KMS-11 (cell line): Measurements from ENCODE around the gene SCNN1B.
"Not testable (repeated sequence)": the region's sequence is repeated elsewhere in the genome, so short reads cannot be mapped to it uniquely, and the experiment has no call there.

Source experiments
- H2AFZ ChIP-seq: fragments of 200-600 bp; sonication (generic); 2 replicates; pipeline ENCODE4 v1.6.1; 2016; ENCODE audit warnings: antibody characterized with exemption, mixed run types, low read depth
- H3K27ac ChIP-seq: fragments of 200-600 bp; sonication (generic); 2 replicates; pipeline ENCODE4 v1.6.1; 2016; ENCODE audit warnings: mild to moderate bottlenecking, mixed run types
- H3K27me3 ChIP-seq: fragments of 200-600 bp; sonication (generic); 2 replicates; pipeline ENCODE4 v1.6.1; 2017; ENCODE audit warnings: mild to moderate bottlenecking, low read depth, mixed run types, moderate library complexity; ENCODE audit not compliant: insufficient read depth
- H3K36me3 ChIP-seq: fragments of 200-600 bp; sonication (generic); 2 replicates; pipeline ENCODE4 v1.6.1; 2017; ENCODE audit warnings: mild to moderate bottlenecking, mixed run types; ENCODE audit not compliant: insufficient read depth
- H3K4me1 ChIP-seq: fragments of 200-600 bp; sonication (generic); 2 replicates; pipeline ENCODE4 v1.6.1; 2016; ENCODE audit warnings: mild to moderate bottlenecking, low read depth, mixed run types; ENCODE audit not compliant: poor library complexity, severe bottlenecking
- H3K4me2 ChIP-seq: fragments of 200-600 bp; sonication (generic); 2 replicates; pipeline ENCODE4 v1.7.0; 2016; ENCODE audit warnings: mild to moderate bottlenecking, mixed run types
- H3K4me3 ChIP-seq: fragments of 200-600 bp; sonication (generic); IDR thresholded peaks from 2 replicates; pipeline ENCODE4 v1.6.1; 2017; ENCODE audit warnings: low read depth, low read length, mixed read lengths; ENCODE audit not compliant: insufficient read depth
- H3K79me2 ChIP-seq: fragments of 200-600 bp; sonication (generic); 2 replicates; pipeline ENCODE4 v1.6.1; 2016; ENCODE audit warnings: low read depth, mixed run types; ENCODE audit not compliant: insufficient read depth
- H3K9ac ChIP-seq: fragments of 200-600 bp; sonication (generic); 2 replicates; pipeline ENCODE4 v1.6.1; 2016; ENCODE audit warnings: mild to moderate bottlenecking, mixed run types
- H4K20me1 ChIP-seq: fragments of 200-600 bp; sonication (generic); 2 replicates; pipeline ENCODE4 v1.6.1; 2016; ENCODE audit warnings: mild to moderate bottlenecking, mixed run types; ENCODE audit not compliant: insufficient read depth
- CTCF ChIP-seq: fragments of 200-600 bp; sonication (generic); conservative IDR thresholded peaks from 2 replicates; pipeline ENCODE4 v1.6.1; 2017; ENCODE audit warnings: low read depth, mild to moderate bottlenecking, antibody characterized with exemption, low read length, moderate library complexity, mixed read lengths

Gene SCNN1B

GRCh38 chr16:23379707-23380106 lies 77.6 kb downstream of the SCNN1B start:
- Histone ChIP-seq H3K9ac (no peak overlapping the region), H3K4me2 (no peak overlapping the region), H4K20me1 (no peaks in the 10 kb centered on the region), H3K4me1 (peaks cover 5% of the 10 kb centered on the region), H3K4me3 (no peak overlapping the region), H3K36me3 (no peaks in the 10 kb centered on the region), H3K79me2 (no peaks in the 10 kb centered on the region), H3K27me3 (no peaks in the 10 kb centered on the region), H3K27ac (no peak overlapping the region), H2AFZ (no peak overlapping the region)
- TF ChIP-seq CTCF: no peak

GRCh38 chr16:23380501-23380951 lies 78.4 kb downstream of the SCNN1B start:
- Histone ChIP-seq H3K79me2 (no peaks in the 10 kb centered on the region), H3K36me3 (no peaks in the 10 kb centered on the region), H4K20me1 (no peaks in the 10 kb centered on the region), H3K4me3 (no peak overlapping the region), H3K4me1 (peaks cover 13% of the 10 kb centered on the region), H3K9ac (no peak overlapping the region), H2AFZ (no peak overlapping the region), H3K27ac (no peak overlapping the region), H3K4me2 (no peak overlapping the region), H3K27me3 (no peaks in the 10 kb centered on the region)
- no peak for TF ChIP-seq CTCF

- not testable (repeated sequence) for H3K36me3 ChIP-seq, H2AFZ ChIP-seq, H3K4me3 ChIP-seq, H3K27ac ChIP-seq, H3K79me2 ChIP-seq, H3K27me3 ChIP-seq, H3K4me2 ChIP-seq, H3K9ac ChIP-seq, H4K20me1 ChIP-seq
- H3K4me1 ChIP-seq: peaks cover 24% of the 10 kb centered on the region
Observed at GRCh38 chr16:23381702-23382101, 79.6 kb downstream of the SCNN1B start.

- no peaks in the 10 kb centered on the region for H3K79me2 ChIP-seq
- TF ChIP-seq CTCF: no peak
- H2AFZ ChIP-seq: no peak overlapping the region
- no peak overlapping the region for H3K4me2 ChIP-seq
- no peaks in the 10 kb centered on the region for H3K36me3 ChIP-seq
- no peaks in the 10 kb centered on the region for H4K20me1 ChIP-seq
- no peaks in the 10 kb centered on the region for H3K27me3 ChIP-seq
- H3K4me1 ChIP-seq: peaks cover 30% of the 10 kb centered on the region
- no peak overlapping the region for H3K9ac ChIP-seq
- H3K27ac ChIP-seq: no peak overlapping the region
- no peak overlapping the region for H3K4me3 ChIP-seq
Observed at GRCh38 chr16:23382279-23382678, 80.2 kb downstream of the SCNN1B start.

GRCh38 chr16:23383881-23384280 lies 81.8 kb downstream of the SCNN1B start:
- H3K9ac ChIP-seq: no peak overlapping the region
- no peaks in the 10 kb centered on the region for H3K79me2 ChIP-seq
- H3K4me1 ChIP-seq: peaks cover 30% of the 10 kb centered on the region
- no peak overlapping the region for H3K4me2 ChIP-seq
- H4K20me1 ChIP-seq: no peaks in the 10 kb centered on the region
- no peak overlapping the region for H3K27ac ChIP-seq
- H2AFZ ChIP-seq: no peak overlapping the region
- H3K4me3 ChIP-seq: no peak overlapping the region
- no peaks in the 10 kb centered on the region for H3K36me3 ChIP-seq
- no peak for TF ChIP-seq CTCF
- H3K27me3 ChIP-seq: no peaks in the 10 kb centered on the region
